ENCODE results near the gene TRPM2. TPM values are rescaled to one million over a fixed set of nuclear protein-coding genes. Genes with fewer than 3 reads are reported as not detected.

Gene TRPM2
- total RNA-seq, 1 donor from 2014 or later: not detected

GRCh38 chr21:44436111-44436611, 82.7 kb downstream of the TRPM2 start:
- Mint-ChIP-seq H3K4me3 (ENCODE audit: unreplicated experiment) (no peak overlapping the region), H3K27me3 (ENCODE audit: unreplicated experiment) (no peaks in the 10 kb centered on the region), H3K4me1 (ENCODE audit: unreplicated experiment) (no peaks in the 10 kb centered on the region), H3K9me3 (ENCODE audit: unreplicated experiment) (peaks cover 6% of the 10 kb centered on the region), H3K27ac (ENCODE audit: unreplicated experiment) (no peak overlapping the region), H3K36me3 (ENCODE audit: unreplicated experiment) (no peaks in the 10 kb centered on the region)
- TF ChIP-seq CTCF (IDR thresholded peaks at IDR 0.05): no peak
- DNase-seq (ENCODE audit: extremely low spot score, unreplicated experiment): peak; percentile 81

GRCh38 chr21:44436958-44437357, 83.5 kb downstream of the TRPM2 start:
- TF ChIP-seq CTCF (IDR thresholded peaks at IDR 0.05): no peak
- Mint-ChIP-seq H3K4me1 (ENCODE audit: unreplicated experiment) (no peaks in the 10 kb centered on the region), H3K27ac (ENCODE audit: unreplicated experiment) (no peak overlapping the region), H3K27me3 (ENCODE audit: unreplicated experiment) (no peaks in the 10 kb centered on the region), H3K36me3 (ENCODE audit: unreplicated experiment) (no peaks in the 10 kb centered on the region), H3K4me3 (ENCODE audit: unreplicated experiment) (no peak overlapping the region), H3K9me3 (ENCODE audit: unreplicated experiment) (peaks cover 3% of the 10 kb centered on the region)
- peak; percentile 81 for DNase-seq (ENCODE audit: extremely low spot score, unreplicated experiment)

GRCh38 chr21:44437371-44437695, 83.9 kb downstream of the TRPM2 start:
- no peak for DNase-seq (ENCODE audit: extremely low spot score, unreplicated experiment)
- Mint-ChIP-seq H3K4me3 (ENCODE audit: unreplicated experiment) (no peak overlapping the region), H3K27me3 (ENCODE audit: unreplicated experiment) (no peaks in the 10 kb centered on the region), H3K27ac (ENCODE audit: unreplicated experiment) (no peak overlapping the region), H3K9me3 (ENCODE audit: unreplicated experiment) (no peaks in the 10 kb centered on the region), H3K36me3 (ENCODE audit: unreplicated experiment) (no peaks in the 10 kb centered on the region), H3K4me1 (ENCODE audit: unreplicated experiment) (no peaks in the 10 kb centered on the region)
- TF ChIP-seq CTCF (IDR thresholded peaks at IDR 0.05): no peak

- Mint-ChIP-seq H3K9me3 (ENCODE audit: unreplicated experiment) (no peaks in the 10 kb centered on the region), H3K4me1 (ENCODE audit: unreplicated experiment) (no peaks in the 10 kb centered on the region), H3K36me3 (ENCODE audit: unreplicated experiment) (no peaks in the 10 kb centered on the region), H3K27ac (ENCODE audit: unreplicated experiment) (no peak overlapping the region), H3K27me3 (ENCODE audit: unreplicated experiment) (no peaks in the 10 kb centered on the region), H3K4me3 (ENCODE audit: unreplicated experiment) (no peak overlapping the region)
- TF ChIP-seq CTCF (IDR thresholded peaks at IDR 0.05): no peak
- no peak for DNase-seq (ENCODE audit: extremely low spot score, unreplicated experiment)
These were observed 84.4 kb downstream of the TRPM2 start for GRCh38 chr21:44437696-44438431.

- Mint-ChIP-seq H3K27ac (ENCODE audit: unreplicated experiment) (no peak overlapping the region), H3K4me3 (ENCODE audit: unreplicated experiment) (no peak overlapping the region), H3K9me3 (ENCODE audit: unreplicated experiment) (no peaks in the 10 kb centered on the region), H3K27me3 (ENCODE audit: unreplicated experiment) (no peaks in the 10 kb centered on the region), H3K36me3 (ENCODE audit: unreplicated experiment) (no peaks in the 10 kb centered on the region), H3K4me1 (ENCODE audit: unreplicated experiment) (no peaks in the 10 kb centered on the region)
- no peak for DNase-seq (ENCODE audit: extremely low spot score, unreplicated experiment)
- TF ChIP-seq CTCF (IDR thresholded peaks at IDR 0.05): no peak
These were observed 85.2 kb downstream of the TRPM2 start for GRCh38 chr21:44438531-44439210.

Measured in osteocyte (in vitro differentiated cells).